OCI-LY7 (cell line): ENCODE measurements around the gene PDCD10. TPM values are rescaled to one million over a fixed set of nuclear protein-coding genes. Genes with fewer than 3 reads are reported as not detected.

Experiments used
- BruUV-seq: library from RNA; stranded (reverse); fragments of 400-500 nt; replicated peaks from 2 replicates; lab custom pipeline; 2021; lab: Mats Ljungman, UMichigan
- CTCF ChIA-PET: fragments of 300-600 bp; sonication (Branson Sonifier 250); formaldehyde crosslinking; loops from one replicate; lab custom pipeline; 2022; ENCODE audit warnings: antibody characterized with exemption; ENCODE audit not compliant: unreplicated experiment; lab: Charles Lee
- POLR2A ChIA-PET: fragments of 300-600 bp; sonication (Branson Sonifier 250); formaldehyde crosslinking; loops from one replicate; lab custom pipeline; 2022; ENCODE audit warnings: antibody characterized with exemption; lab: Charles Lee
- DNase-seq: peaks from one replicate; pipeline ENCODE4 v3.0.0-alpha.2; 2015; ENCODE audit warnings: low spot score
- H2AFZ ChIP-seq: fragments of 200-600 bp; sonication (generic), shearing (Covaris generic); 2 replicates; pipeline ENCODE4 v1.6.1; 2014; ENCODE audit warnings: mild to moderate bottlenecking, antibody characterized with exemption, low read length, moderate library complexity
- H3K27ac ChIP-seq: fragments of 200-600 bp; sonication (generic); 2 replicates; pipeline ENCODE4 v1.5.1; 2014; ENCODE audit warnings: mixed run types, low read depth, mild to moderate bottlenecking, moderate library complexity, low read length, inconsistent platforms; ENCODE audit not compliant: poor library complexity, severe bottlenecking
- H3K36me3 ChIP-seq: fragments of 200-600 bp; sonication (generic); 2 replicates; pipeline ENCODE4 v1.6.1; 2014; ENCODE audit warnings: mild to moderate bottlenecking, antibody characterized with exemption, low read length, moderate library complexity, mixed read lengths; ENCODE audit not compliant: insufficient read depth
- H3K4me1 ChIP-seq: fragments of 200-600 bp; sonication (generic); 2 replicates; pipeline ENCODE4 v1.5.1; 2014; ENCODE audit warnings: mild to moderate bottlenecking, low read length; ENCODE audit not compliant: insufficient read depth, poor library complexity, severe bottlenecking
- H3K4me2 ChIP-seq: fragments of 200-600 bp; sonication (generic); 2 replicates; pipeline ENCODE4 v1.6.1; 2014; ENCODE audit warnings: mild to moderate bottlenecking, low read length
- H3K4me3 ChIP-seq: fragments of 200-600 bp; sonication (generic); 2 replicates; pipeline ENCODE4 v1.5.1; 2014; ENCODE audit warnings: mild to moderate bottlenecking, low read depth, low read length; ENCODE audit not compliant: poor library complexity, severe bottlenecking
- H3K79me2 ChIP-seq: fragments of 200-600 bp; sonication (generic); 2 replicates; pipeline ENCODE4 v1.6.1; 2016; ENCODE audit warnings: low read depth, mild to moderate bottlenecking, low read length, moderate library complexity, mixed read lengths; ENCODE audit not compliant: insufficient read depth
- H3K9me2 ChIP-seq: fragments of 200-600 bp; sonication (generic); 2 replicates; pipeline ENCODE4 v1.6.1; 2016; ENCODE audit warnings: mild to moderate bottlenecking, low read length, mixed read lengths; ENCODE audit not compliant: insufficient read depth
- H3K9me3 ChIP-seq: fragments of 200-600 bp; sonication (generic); 2 replicates; pipeline ENCODE4 v1.6.1; 2014; ENCODE audit warnings: mild to moderate bottlenecking, mixed run types, low read length, mixed read lengths
- H4K20me1 ChIP-seq: fragments of 200-600 bp; sonication (generic); 2 replicates; pipeline ENCODE4 v1.6.1; 2014; ENCODE audit warnings: mild to moderate bottlenecking, antibody characterized with exemption, low read length, moderate library complexity, mixed read lengths; ENCODE audit not compliant: insufficient read depth
- CTCF ChIP-seq: fragments of 200-600 bp; sonication (generic); conservative IDR thresholded peaks from 2 replicates; pipeline ENCODE4 v1.5.1; 2014; ENCODE audit warnings: mild to moderate bottlenecking, antibody characterized with exemption, low read length, moderate library complexity, mixed read lengths
- EZH2phosphoT487 ChIP-seq: fragments of 200-600 bp; sonication (generic); IDR thresholded peaks from 2 replicates; pipeline ENCODE4 v1.6.1; 2018; ENCODE audit warnings: low read depth, borderline replicate concordance, mild to moderate bottlenecking, mixed run types, antibody characterized with exemption, low read length, moderate library complexity, mixed read lengths
- intact Hi-C: fragments of 100-400 bp; cut with micrococcal nuclease; formaldehyde crosslinking; loops from one replicate; pipeline ENCODE4 v1.10.0; 2022; ENCODE audit not compliant: unreplicated experiment
- total RNA-seq, 2 experiments: library from RNA; depleted of rRNA in 1 of 2; stranded (reverse); fragments of >200 nt in 1 of 2; shearing (Covaris generic) in 1 of 2; gene quantifications; 2 replicates each; pipeline ENCODE4 v1.2.3, GENCODE V29; 2014 to 2022

Gene PDCD10
- total RNA-seq, 2 experiments from 2014 or later, result 76.3 to 84.4 TPM

GRCh38 chr3:167718582-167718981 lies 16.1 kb downstream of the PDCD10 start:
- Histone ChIP-seq H3K9me3 (peaks cover 7% of the 10 kb centered on the region; the same call in 1 of the 2 replicates), H3K79me2 (peaks cover 84% of the 10 kb centered on the region), H4K20me1 (peaks cover 8% of the 10 kb centered on the region; the same call in 1 of the 2 replicates), H3K4me1 (no peaks in the 10 kb centered on the region), H2AFZ (no peak overlapping the region), H3K9me2 (no peaks in the 10 kb centered on the region), H3K27ac (no peak overlapping the region), H3K4me2 (no peak overlapping the region), H3K36me3 (peaks cover 98% of the 10 kb centered on the region), H3K4me3 (no peak overlapping the region)
- ChIA-PET CTCF (no interaction called here), POLR2A (interaction anchor here (1.0 to 2.3 kb wide), 2 partner anchors 8 to 11 kb away, joined by 4 to 7 read pairs; no protein-coding TSS in a partner anchor)
- intact Hi-C loops, result no loop called here
- no peak for DNase-seq
- BruUV-seq, result no TSS peak
- TF ChIP-seq CTCF (no peak), EZH2phosphoT487 (no peak)

- Histone ChIP-seq H3K79me2 (peaks cover 84% of the 10 kb centered on the region), H3K4me1 (no peaks in the 10 kb centered on the region), H3K36me3 (peaks cover 98% of the 10 kb centered on the region), H2AFZ (no peak overlapping the region), H3K4me2 (no peak overlapping the region), H3K9me3 (peaks cover 11% of the 10 kb centered on the region; the same call in 1 of the 2 replicates), H4K20me1 (peaks cover 8% of the 10 kb centered on the region; the same call in 1 of the 2 replicates), H3K4me3 (no peak overlapping the region), H3K27ac (no peak overlapping the region), H3K9me2 (no peaks in the 10 kb centered on the region)
- no peak for DNase-seq
- POLR2A ChIA-PET, result interaction anchor here (0.7 to 2.3 kb wide), 4 partner anchors 10 to 179 kb away, joined by 3 to 7 read pairs (median 4); partner anchors contain the start of gene SERPINI1
- intact Hi-C loops, result no loop called here
- CTCF ChIA-PET, result no interaction called here
- BruUV-seq, result no TSS peak
- TF ChIP-seq EZH2phosphoT487 (no peak), CTCF (no peak)
Measured at GRCh38 chr3:167716920-167717319, 17.8 kb downstream of the PDCD10 start.

GRCh38 chr3:167714871-167715270 lies 19.8 kb downstream of the PDCD10 start:
- no peak for TF ChIP-seq EZH2phosphoT487
- peak; percentile 50; the same call in 1 of the 2 replicates for TF ChIP-seq CTCF
- ChIA-PET POLR2A (interaction anchor here (0.7 kb wide), 2 partner anchors 13 to 851 kb away, joined by 3 read pairs; no protein-coding TSS in a partner anchor), CTCF (no interaction called here)
- intact Hi-C loops, result no loop called here
- Histone ChIP-seq H3K9me2 (no peaks in the 10 kb centered on the region), H3K27ac (no peak overlapping the region), H2AFZ (no peak overlapping the region), H4K20me1 (peaks cover 8% of the 10 kb centered on the region; the same call in 1 of the 2 replicates), H3K4me3 (no peak overlapping the region), H3K4me2 (no peak overlapping the region), H3K9me3 (peaks cover 4% of the 10 kb centered on the region; the same call in 1 of the 2 replicates), H3K36me3 (peaks cover 99% of the 10 kb centered on the region), H3K79me2 (peaks cover 83% of the 10 kb centered on the region), H3K4me1 (no peaks in the 10 kb centered on the region)
- DNase-seq, result no peak
- no TSS peak for BruUV-seq
